A549 (cell line): Measurements from ENCODE around the gene SEZ6L2.

Source experiments
- CTCF ChIP-seq: fragments of >200 bp; sonication (Bioruptor Twin); formaldehyde crosslinking; IDR thresholded peaks from 3 replicates; pipeline ENCODE4 v1.5.1; 2016
- HDAC2 ChIP-seq: fragments of 200-600 bp; sonication (generic); IDR thresholded peaks from 2 replicates; pipeline ENCODE4 v1.6.1; 2016
- POLR2A ChIP-seq: IDR thresholded peaks from 2 replicates; pipeline ENCODE4 v1.6.1; 2012; ENCODE audit warnings: mild to moderate bottlenecking, low read length
- RAD21 ChIP-seq, 2 experiments: fragments of >200 bp in 1 of 2; sonication (Bioruptor Twin) in 1 of 2; formaldehyde crosslinking in 1 of 2; IDR thresholded peaks in 1 of 2; conservative IDR thresholded peaks in 1 of 2; 2 replicates in 1 of 2; 3 replicates in 1 of 2; pipeline ENCODE4 v1.6.1; 2012 to 2018; ENCODE audit warnings: inconsistent platforms in 1 of 2
- RFX5 ChIP-seq: fragments of 450-650 bp; IDR thresholded peaks from 2 replicates; pipeline ENCODE4 v1.7.1; 2014; ENCODE audit warnings: antibody characterized with exemption, mild to moderate bottlenecking, moderate library complexity
- TF ChIP-seq, protein P1 (sequence below): IDR thresholded peaks from 2 replicates; pipeline ENCODE4 v1.6.1; 2012

- TF ChIP-seq, protein P1, sequence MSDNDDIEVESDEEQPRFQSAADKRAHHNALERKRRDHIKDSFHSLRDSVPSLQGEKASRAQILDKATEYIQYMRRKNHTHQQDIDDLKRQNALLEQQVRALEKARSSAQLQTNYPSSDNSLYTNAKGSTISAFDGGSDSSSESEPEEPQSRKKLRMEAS = no peak
- TF ChIP-seq RFX5 = no peak
- no peak for TF ChIP-seq CTCF
- TF ChIP-seq RAD21 (conservative IDR thresholded peaks at IDR 0.05 in 1 of 2, IDR thresholded peaks at IDR 0.05 in 1 of 2) = no peak
- TF ChIP-seq HDAC2 = no peak
- TF ChIP-seq POLR2A = no peak
These were observed 44.7 kb downstream of the SEZ6L2 start for GRCh38 chr16:29854520-29855100.
